HG02610 (cell line): ENCODE data around the gene DNAJC30.

Experiments used
- ATAC-seq: cut with Tn5 transposase; IDR thresholded peaks from one replicate; pipeline ENCODE4 v1.9.1; 2021; ENCODE audit warnings: mild to moderate bottlenecking, moderate library complexity; ENCODE audit not compliant: unreplicated experiment

Gene DNAJC30

DNA sequence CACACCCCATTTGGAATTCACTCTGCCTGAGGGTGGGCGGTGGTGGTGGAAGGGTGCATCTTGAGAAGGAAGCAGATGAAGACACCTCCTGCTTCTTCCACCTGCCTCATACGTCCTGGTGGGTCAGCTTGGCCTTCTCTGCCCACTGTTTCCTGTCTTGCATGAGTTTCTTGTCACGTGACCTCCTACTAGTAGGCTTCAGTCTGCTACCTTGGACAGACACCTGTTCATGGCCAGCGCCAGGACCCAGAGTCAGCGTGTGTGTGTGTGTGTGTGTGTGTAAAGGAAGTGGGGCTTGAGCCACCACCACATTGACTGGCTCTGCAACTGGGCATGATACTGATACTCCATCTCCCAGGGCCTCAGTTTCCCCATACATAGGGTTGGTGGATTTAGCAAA, 32.7 kb downstream of the DNAJC30 start:
- ATAC-seq = no peak

DNA sequence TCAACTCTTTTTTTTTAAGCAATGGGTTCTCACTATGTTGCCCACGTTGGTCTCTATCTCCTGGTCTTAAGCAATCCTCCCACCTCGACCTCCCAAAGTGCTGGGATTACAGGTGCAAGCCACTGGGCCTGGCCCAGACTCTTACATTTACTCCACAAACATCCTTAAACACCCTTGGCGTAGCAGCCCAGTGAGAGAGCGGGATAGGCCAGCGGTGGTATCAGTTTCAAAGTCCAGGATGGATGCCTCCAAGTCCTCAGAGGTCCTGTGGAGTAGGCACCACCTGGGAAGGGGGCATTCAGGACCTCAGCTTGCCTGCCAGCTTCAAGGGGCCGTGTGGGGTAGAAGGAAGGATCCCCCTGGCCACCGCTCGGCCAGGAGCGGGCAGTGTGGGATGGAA, 33.7 kb downstream of the DNAJC30 start:
- no peak for ATAC-seq

DNA sequence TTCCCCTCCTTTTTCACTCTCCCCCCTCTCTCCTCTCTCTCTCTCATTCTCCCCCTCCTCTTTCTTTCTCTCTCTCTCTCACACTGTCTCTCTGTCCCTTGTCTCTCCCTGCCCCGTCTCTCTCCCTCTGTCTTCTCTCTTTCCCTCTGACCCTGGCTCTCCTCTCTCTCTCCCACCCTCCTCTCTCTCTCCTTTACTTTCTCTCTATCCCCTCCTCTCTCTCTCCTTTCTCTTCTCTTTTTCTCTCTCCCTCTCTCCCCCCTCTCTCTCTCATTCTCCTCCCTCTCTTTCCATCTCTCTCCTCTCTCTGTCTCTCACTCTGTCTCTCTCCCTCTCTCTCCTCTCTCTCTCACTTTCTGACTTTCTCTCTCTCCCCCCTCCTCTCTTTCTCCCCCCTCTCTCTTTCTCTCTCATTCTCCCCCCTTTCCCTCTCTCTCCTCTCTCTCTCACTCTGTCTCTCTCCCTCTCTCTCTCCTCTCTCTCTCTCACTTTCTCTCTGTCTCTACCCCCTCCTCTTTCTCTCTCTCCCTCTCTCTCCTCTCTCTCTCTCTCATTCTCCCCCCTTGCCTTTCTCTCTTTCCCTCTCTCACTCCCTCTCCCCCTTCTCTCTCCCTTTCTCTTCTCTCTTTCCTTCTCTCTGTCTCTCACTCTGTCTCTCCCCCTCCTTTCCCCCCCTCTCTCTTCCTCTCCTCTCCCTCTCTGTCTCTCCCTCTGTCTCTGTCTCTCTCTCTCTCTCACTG, 34.5 kb downstream of the DNAJC30 start:
- no peak for ATAC-seq

DNA sequence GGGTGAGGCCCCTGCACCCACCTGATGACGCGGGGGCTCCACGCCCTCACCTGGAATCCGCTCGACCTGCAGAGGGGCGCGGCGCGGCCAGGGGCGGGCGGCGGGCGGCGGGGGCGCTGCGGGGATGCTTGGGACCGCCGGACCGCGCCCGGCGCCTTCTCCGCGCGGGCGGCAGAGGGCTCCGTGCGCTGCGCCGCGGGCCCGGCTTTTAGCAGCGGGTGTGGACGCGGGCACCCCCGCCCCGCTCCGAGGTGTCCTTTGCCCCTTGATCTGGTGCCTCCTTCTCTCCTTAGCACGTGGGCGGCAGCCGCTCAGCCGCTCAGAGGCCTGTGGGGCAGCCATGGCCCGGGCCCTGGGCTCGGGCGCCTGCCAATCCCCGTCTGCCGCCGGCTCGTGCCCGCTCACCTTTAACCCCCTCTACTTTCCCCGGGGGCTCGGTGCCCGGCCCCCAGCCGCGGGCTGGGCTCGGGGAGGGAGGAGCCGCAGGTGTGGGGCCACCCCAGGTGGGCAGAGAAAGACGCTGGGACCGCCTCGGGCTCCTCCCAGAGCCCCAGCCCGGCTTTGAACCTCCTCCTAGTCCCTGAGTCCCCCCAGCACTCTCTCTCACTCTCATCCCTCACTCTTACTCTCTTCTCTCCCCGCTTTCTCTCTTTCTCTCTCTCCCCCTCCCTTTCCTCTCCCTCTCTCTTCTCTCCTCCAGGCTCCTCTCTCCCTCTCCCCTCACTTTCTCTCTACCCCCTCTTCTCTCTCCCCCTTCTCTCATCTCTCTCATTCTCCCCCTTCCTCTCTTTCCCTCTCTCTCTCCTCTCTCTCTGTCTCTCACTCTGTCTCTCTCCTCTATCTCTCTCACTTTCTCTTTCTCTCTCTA, 35.3 kb downstream of the DNAJC30 start:
- no peak for ATAC-seq

- ATAC-seq = no peak
Measured at GRCh38 chr7:73646785-73647724, 36.2 kb downstream of the DNAJC30 start.

DNA sequence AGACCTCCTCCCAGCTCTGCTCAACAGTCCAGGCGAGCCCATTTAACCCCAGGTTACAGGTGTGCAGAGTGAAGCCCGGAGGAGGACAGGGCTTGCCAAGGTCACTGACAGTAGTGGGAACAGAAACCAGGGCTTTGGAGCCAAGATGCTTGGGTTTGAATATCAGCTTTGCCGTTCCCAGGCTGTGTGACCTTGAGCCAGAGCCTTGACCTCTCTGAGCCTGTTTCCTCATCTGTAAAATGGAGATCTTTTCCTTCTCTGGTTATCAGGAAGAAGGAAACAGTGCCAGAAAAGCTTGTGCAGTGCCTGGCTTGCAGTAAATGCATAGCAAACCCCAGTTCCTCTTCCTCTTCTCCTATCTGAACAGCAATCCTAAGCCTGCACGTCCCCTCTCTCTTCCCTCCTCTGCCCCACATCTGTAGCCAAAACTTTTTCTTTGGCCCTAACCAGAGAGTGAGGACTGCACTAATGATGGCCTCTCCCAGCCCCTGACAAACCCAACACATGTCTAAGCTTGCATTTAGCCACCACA, 37.5 kb downstream of the DNAJC30 start:
- ATAC-seq = no peak

- ATAC-seq = no peak
Measured at GRCh38 chr7:73644688-73645286, 38.5 kb downstream of the DNAJC30 start.

DNA sequence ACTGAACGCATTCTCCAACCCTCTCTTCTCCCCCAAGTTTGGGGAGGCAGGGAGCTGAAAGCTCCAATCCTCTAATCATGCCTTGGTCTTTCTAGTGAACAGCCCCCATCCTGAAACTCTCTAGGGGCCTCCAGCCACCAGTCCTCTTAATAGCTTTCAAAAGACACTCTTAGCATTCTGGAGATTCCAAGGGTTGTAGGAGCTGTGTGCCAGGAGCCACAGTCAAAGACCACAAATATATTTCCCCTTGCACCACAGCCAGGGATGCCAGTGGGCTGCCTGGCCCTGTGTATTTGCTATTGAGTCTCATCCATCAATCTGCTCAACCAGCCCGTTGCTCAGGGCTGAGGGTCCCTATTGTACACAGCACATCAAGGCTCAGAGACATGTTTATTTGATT, 40.4 kb downstream of the DNAJC30 start:
- ATAC-seq = no peak

- no peak for ATAC-seq
Measured at GRCh38 chr7:73638911-73639310, 44.3 kb downstream of the DNAJC30 start.

- no peak for ATAC-seq
Measured at GRCh38 chr7:73635428-73636200, 47.6 kb downstream of the DNAJC30 start.

GRCh38 chr7:73633844-73634243, 49.4 kb downstream of the DNAJC30 start:
- no peak for ATAC-seq

DNA sequence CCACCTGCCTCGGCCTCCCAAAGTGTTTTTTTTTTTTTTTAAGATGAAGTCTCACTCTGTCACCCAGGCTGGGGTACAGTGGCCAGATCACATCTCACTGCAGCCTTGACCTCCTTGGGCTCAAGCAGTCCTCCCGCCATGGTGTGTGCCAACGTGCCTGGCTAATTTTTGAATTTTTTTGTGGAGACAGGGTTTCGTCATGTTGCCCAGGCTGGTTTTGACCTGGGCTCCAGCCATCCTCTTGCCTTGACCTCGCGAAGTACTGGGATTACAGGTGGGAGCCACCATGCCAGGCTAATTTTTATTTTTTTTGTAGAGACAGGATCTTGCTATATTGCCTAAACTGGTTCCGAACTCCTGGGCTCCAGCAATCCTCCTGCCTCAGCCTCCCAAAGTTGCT, 49.9 kb downstream of the DNAJC30 start:
- no peak for ATAC-seq

DNA sequence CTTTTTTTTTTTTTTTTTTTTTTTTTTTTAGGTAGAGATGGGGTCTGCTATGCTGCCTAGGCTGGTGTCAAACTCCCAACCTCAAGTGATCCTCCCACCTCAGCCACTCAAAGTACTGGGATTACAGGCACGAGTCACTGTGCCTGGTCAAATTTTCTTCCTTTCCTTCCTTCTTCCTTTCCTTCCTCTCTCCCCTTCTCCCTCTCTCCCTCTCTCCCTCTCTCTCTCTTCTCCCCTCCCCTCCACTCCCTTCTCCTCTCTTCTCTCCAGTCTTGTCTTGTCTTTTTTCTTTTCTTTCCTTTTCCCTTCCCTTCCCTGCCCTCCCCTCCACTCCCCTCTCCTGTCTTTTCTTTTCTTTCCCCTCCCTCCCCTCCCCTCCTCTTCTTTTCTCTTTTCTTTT, 51.7 kb downstream of the DNAJC30 start:
- no peak for ATAC-seq
